Thoracic aorta (tissue), 2 donors: Measurements from ENCODE around the gene HS6ST3. TPM values are rescaled to one million over a fixed set of nuclear protein-coding genes. Genes with fewer than 3 reads are reported as not detected.

ENCODE experiments used
- ATAC-seq: fragments of 150-250 bp; one replicate; pipeline ENCODE4 v1.8.0; 2017; ENCODE audit warnings: low read depth; ENCODE audit not compliant: insufficient number of reproducible peaks, low FRiP score
- DNase-seq: peaks from one replicate; pipeline ENCODE4 v3.0.0-alpha.2; 2020; ENCODE audit warnings: low spot score
- H3K27ac ChIP-seq, 2 donors: fragments of 200-600 bp; sonication (generic); 1 replicate in 1 of 2; 2 replicates in 1 of 2; pipeline ENCODE4 v1.5.1; 2016; ENCODE audit warnings: mild to moderate bottlenecking in 2 of 2, moderate library complexity in 2 of 2
- H3K27me3 ChIP-seq: fragments of 200-600 bp; sonication (generic); replicated peaks from 2 replicates; pipeline ENCODE4 v1.6.0; 2016; ENCODE audit warnings: mild to moderate bottlenecking; ENCODE audit not compliant: insufficient read depth
- H3K36me3 ChIP-seq: fragments of 200-600 bp; sonication (generic); one replicate; pipeline ENCODE4 v1.5.1; 2016
- H3K4me1 ChIP-seq, 2 donors: fragments of 200-600 bp; sonication (generic); 1 replicate in 1 of 2; 2 replicates in 1 of 2; pipeline versions ENCODE4 v1.5.1 to v1.6.0; 2016; ENCODE audit warnings: low read depth in 2 of 2, mild to moderate bottlenecking in 1 of 2; ENCODE audit not compliant: control insufficient read depth in 1 of 2
- H3K4me3 ChIP-seq: fragments of 200-600 bp; sonication (generic); 2 replicates; pipeline ENCODE4 v1.5.1; 2016; ENCODE audit warnings: mild to moderate bottlenecking
- H3K9me3 ChIP-seq: fragments of 200-600 bp; sonication (generic); 2 replicates; pipeline ENCODE4 v1.5.1; 2016
- total RNA-seq, 2 donors: library from RNA; depleted of rRNA; stranded (reverse); fragments of >200 nt; gene quantifications; one replicate each; pipeline versions ENCODE4 v1.1.0 to v1.2.3, GENCODE V29; 2016
- TF ChIP-seq, protein P1 (sequence below): fragments of 200-600 bp; sonication (generic); IDR thresholded peaks from one replicate; pipeline ENCODE4 v1.5.1; 2019; ENCODE audit warnings: antibody characterized with exemption

HS6ST3 gene
- total RNA-seq, 2 donors from 2014 or later = 1.1 to 1.8 TPM

DNA sequence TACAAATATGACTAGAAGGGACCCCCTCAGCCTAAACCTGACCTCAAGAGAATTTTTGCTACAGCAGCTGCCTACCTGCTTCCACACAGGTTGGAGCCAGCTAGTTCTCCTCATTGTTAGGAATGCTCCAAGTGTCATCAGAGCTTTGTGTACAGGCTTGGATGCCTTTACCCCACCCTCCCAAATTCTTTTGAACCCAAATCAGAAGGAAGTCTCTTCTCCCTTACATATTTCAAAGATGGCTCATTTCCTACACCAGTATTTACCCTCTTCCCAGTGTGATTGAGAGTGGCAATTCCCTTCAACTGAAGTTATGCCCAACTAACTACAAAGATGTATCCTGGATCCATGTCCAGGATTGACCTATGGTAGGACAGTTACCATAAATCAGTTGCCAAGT lies 581.2 kb downstream of the HS6ST3 start:
- Histone ChIP-seq H3K27me3 (no peaks in the 10 kb centered on the region), H3K36me3 (no peaks in the 10 kb centered on the region), H3K27ac (no peak overlapping the region), H3K4me1 (no peaks in the 10 kb centered on the region), H3K9me3 (no peaks in the 10 kb centered on the region), H3K4me3 (no peak overlapping the region)
- ATAC-seq = no peak
- TF ChIP-seq, protein P1, sequence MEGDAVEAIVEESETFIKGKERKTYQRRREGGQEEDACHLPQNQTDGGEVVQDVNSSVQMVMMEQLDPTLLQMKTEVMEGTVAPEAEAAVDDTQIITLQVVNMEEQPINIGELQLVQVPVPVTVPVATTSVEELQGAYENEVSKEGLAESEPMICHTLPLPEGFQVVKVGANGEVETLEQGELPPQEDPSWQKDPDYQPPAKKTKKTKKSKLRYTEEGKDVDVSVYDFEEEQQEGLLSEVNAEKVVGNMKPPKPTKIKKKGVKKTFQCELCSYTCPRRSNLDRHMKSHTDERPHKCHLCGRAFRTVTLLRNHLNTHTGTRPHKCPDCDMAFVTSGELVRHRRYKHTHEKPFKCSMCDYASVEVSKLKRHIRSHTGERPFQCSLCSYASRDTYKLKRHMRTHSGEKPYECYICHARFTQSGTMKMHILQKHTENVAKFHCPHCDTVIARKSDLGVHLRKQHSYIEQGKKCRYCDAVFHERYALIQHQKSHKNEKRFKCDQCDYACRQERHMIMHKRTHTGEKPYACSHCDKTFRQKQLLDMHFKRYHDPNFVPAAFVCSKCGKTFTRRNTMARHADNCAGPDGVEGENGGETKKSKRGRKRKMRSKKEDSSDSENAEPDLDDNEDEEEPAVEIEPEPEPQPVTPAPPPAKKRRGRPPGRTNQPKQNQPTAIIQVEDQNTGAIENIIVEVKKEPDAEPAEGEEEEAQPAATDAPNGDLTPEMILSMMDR = no peak
- DNase-seq = no peak

DNA sequence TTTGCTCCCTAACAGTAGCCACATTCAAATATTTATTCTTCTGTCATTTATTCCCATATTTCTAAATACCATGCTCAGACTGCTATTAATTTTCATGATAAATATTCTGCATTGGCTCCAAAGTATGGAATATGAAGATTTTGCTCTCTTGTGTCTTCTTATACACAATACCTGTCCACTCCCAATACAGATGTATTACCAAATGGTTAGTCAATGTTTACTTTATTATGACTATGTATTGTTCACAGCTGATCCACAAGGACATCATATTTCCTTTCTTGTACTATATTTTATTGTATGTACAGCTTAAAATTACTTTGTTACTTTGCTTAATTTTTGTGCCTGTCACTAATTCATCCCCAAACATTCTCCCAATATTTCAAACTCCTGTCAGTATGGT lies 582.1 kb downstream of the HS6ST3 start:
- TF ChIP-seq, protein P1 = no peak
- H3K27me3 ChIP-seq = no peaks in the 10 kb centered on the region
- no peak overlapping the region for H3K27ac ChIP-seq
- no peak for DNase-seq
- H3K36me3 ChIP-seq = no peaks in the 10 kb centered on the region
- no peak overlapping the region for H3K4me3 ChIP-seq
- H3K4me1 ChIP-seq = no peaks in the 10 kb centered on the region
- no peaks in the 10 kb centered on the region for H3K9me3 ChIP-seq
- no peak for ATAC-seq

DNA sequence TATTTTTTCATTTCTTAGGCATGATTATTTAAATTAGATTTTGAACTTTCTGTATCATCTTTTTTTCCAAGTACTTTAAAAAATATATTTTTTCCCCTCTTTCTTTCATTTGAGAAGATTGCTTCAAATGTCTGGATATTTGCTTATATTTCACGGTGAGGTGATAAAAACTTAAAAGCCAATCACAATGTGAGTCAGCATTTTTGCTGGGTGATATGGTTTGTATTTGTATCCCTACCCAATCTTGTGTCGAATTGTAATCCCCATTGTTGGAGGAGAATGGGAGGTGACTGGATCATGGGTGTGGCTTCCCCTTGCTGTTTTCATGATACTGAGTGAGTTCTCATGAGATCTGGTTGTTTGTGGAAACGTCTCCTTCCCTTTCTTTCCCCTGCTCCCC lies 583.9 kb downstream of the HS6ST3 start:
- H3K4me3 ChIP-seq = no peak overlapping the region
- ATAC-seq (no peak), DNase-seq (no peak)
- no peaks in the 10 kb centered on the region for H3K9me3 ChIP-seq
- no peaks in the 10 kb centered on the region for H3K4me1 ChIP-seq
- TF ChIP-seq, protein P1 = no peak
- H3K27ac ChIP-seq = no peak overlapping the region
- no peaks in the 10 kb centered on the region for H3K36me3 ChIP-seq
- H3K27me3 ChIP-seq = no peaks in the 10 kb centered on the region

DNA sequence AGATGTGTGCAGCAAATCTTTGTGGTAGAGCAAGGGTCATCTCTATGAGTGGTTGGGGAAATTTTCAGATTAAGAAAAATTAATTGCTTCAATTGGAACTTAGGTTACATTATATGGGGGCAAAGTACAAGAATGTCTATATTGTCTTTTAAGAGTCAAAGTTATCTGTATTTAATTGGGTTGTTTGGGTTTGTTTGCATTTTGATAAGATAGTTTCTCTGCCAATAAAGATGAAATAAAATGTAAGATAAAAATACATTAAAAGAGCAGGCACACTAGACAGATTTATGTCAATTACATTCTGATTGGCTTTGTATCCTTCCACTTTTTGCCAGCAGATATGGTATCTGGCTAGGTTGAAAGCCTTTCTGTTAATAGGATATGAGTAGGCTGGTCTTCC lies 587.1 kb downstream of the HS6ST3 start:
- no peak for DNase-seq
- no peaks in the 10 kb centered on the region for H3K4me1 ChIP-seq
- TF ChIP-seq, protein P1 = no peak
- H3K27me3 ChIP-seq = no peaks in the 10 kb centered on the region
- no peak for ATAC-seq
- H3K27ac ChIP-seq = no peak overlapping the region
- no peaks in the 10 kb centered on the region for H3K9me3 ChIP-seq
- no peaks in the 10 kb centered on the region for H3K36me3 ChIP-seq
- no peak overlapping the region for H3K4me3 ChIP-seq

DNA sequence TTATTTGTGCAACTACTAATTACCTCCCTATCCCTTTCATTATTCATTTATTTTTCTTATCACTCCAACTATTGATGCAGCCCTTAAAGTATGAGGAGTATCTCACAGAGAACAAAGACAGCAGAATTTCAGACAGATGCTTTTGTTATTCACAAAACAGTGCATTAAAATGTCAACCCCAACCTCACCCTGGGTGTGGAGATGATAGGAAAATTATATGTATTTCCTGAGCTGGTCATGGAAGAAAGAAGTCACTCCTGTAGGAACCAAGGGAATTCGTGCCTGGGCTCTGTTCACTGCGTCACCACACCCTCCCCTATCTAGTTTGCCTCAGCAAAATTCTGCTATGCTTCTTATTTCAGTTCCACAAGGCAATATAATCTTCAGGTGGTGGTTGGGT lies 588.9 kb downstream of the HS6ST3 start:
- Histone ChIP-seq H3K27ac (no peak overlapping the region), H3K9me3 (no peaks in the 10 kb centered on the region), H3K27me3 (no peaks in the 10 kb centered on the region), H3K36me3 (no peaks in the 10 kb centered on the region), H3K4me3 (no peak overlapping the region), H3K4me1 (no peaks in the 10 kb centered on the region)
- no peak for DNase-seq
- no peak for ATAC-seq
- TF ChIP-seq, protein P1 = no peak
